Thymus (tissue), 14 donors: ENCODE results near the gene CNDP2. TPM values are rescaled to one million over a fixed set of nuclear protein-coding genes. Genes with fewer than 3 reads are reported as not detected.
A peak's percentile ranks its signal among the peaks of the same experiment; 100 is the strongest.

Experiments
- DNase-seq, 9 donors: peaks; one replicate each; pipeline ENCODE4 v3.0.0-alpha.2; 2013; ENCODE audit warnings: low spot score in 9 of 9, low read depth in 6 of 9, missing footprints in 1 of 9
- H3K27ac ChIP-seq, 2 donors: one replicate each; pipeline ENCODE4 v1.5.1; 2013; ENCODE audit warnings: control low read depth in 1 of 2, low read depth in 1 of 2, low read length in 1 of 2, mild to moderate bottlenecking in 1 of 2, moderate library complexity in 1 of 2
- H3K27me3 ChIP-seq, 2 donors: one replicate each; pipeline ENCODE4 v1.5.1; 2013; ENCODE audit warnings: low read length in 1 of 2; ENCODE audit not compliant: control insufficient read depth in 2 of 2, insufficient read depth in 1 of 2
- H3K36me3 ChIP-seq, 2 donors: one replicate each; pipeline ENCODE4 v1.5.1; 2013; ENCODE audit warnings: low read length in 1 of 2, mild to moderate bottlenecking in 1 of 2, moderate library complexity in 1 of 2; ENCODE audit not compliant: control insufficient read depth in 2 of 2, insufficient read depth in 2 of 2
- H3K4me1 ChIP-seq, 2 donors: one replicate each; pipeline ENCODE4 v1.5.1; 2013; ENCODE audit warnings: low read length in 2 of 2; ENCODE audit not compliant: control insufficient read depth in 2 of 2, insufficient read depth in 2 of 2
- H3K4me3 ChIP-seq, 2 donors: one replicate each; pipeline ENCODE4 v1.5.1; 2013; ENCODE audit warnings: low read length in 2 of 2, control low read depth in 1 of 2, mild to moderate bottlenecking in 1 of 2
- H3K9me3 ChIP-seq, 2 donors: one replicate each; pipeline ENCODE4 v1.5.1; 2013; ENCODE audit warnings: low read length in 1 of 2, mild to moderate bottlenecking in 1 of 2; ENCODE audit not compliant: control insufficient read depth in 2 of 2, insufficient read depth in 1 of 2
- WGBS: extraction: QIAGEN DNeasy Blood & Tissue Kit; methylation state at CpG from one replicate; pipeline ENCODE4 v1.1.7; 2013; 5-methylcytosine and 5-hydroxymethylcytosine counted together
- long read RNA-seq, 10 donors: transcript quantifications; one replicate each; lab custom pipeline, GENCODE V29; 2026
- polyA plus RNA-seq: library from polyadenylated mRNA; stranded (reverse); fragments of 200-250 nt; gene quantifications from one replicate; pipeline ENCODE4 v1.2.3, GENCODE V29; 2013
- total RNA-seq: library from RNA; stranded (reverse); fragments of 120-200 nt; gene quantifications from one replicate; pipeline ENCODE4 v1.2.4, GENCODE V29; 2013
- donor health status: healthy.

Gene CNDP2
- total RNA-seq (55.2 TPM), polyA plus RNA-seq (129 TPM)
- long read RNA-seq, donor 1, full-length matches to known transcripts: 1 of 1 reads
- long read RNA-seq, donor 1, partial matches to known transcripts: 0 of 1 reads
- long read RNA-seq, donor 1, other reads (novel, unspliced or antisense): 0 of 1 reads
- long read RNA-seq, donor 2, full-length matches to known transcripts: 20 of 33 reads
- long read RNA-seq, donor 2, partial matches to known transcripts: 13 of 33 reads
- long read RNA-seq, donor 2, other reads (novel, unspliced or antisense): 0 of 33 reads
- long read RNA-seq, donor 3, full-length matches to known transcripts: 9 of 18 reads
- long read RNA-seq, donor 3, partial matches to known transcripts: 9 of 18 reads
- long read RNA-seq, donor 3, other reads (novel, unspliced or antisense): 0 of 18 reads
- long read RNA-seq, donor 4, full-length matches to known transcripts: 6 of 6 reads
- long read RNA-seq, donor 4, partial matches to known transcripts: 0 of 6 reads
- long read RNA-seq, donor 4, other reads (novel, unspliced or antisense): 0 of 6 reads
- long read RNA-seq, donor 5, full-length matches to known transcripts: 16 of 26 reads
- long read RNA-seq, donor 5, partial matches to known transcripts: 10 of 26 reads
- long read RNA-seq, donor 5, other reads (novel, unspliced or antisense): 0 of 26 reads
- long read RNA-seq, donor 6, full-length matches to known transcripts: 11 of 18 reads
- long read RNA-seq, donor 6, partial matches to known transcripts: 7 of 18 reads
- long read RNA-seq, donor 6, other reads (novel, unspliced or antisense): 0 of 18 reads
- long read RNA-seq, donor 7, full-length matches to known transcripts: 11 of 11 reads
- long read RNA-seq, donor 7, partial matches to known transcripts: 0 of 11 reads
- long read RNA-seq, donor 7, other reads (novel, unspliced or antisense): 0 of 11 reads
- long read RNA-seq, donor 8, full-length matches to known transcripts: 5 of 5 reads
- long read RNA-seq, donor 8, partial matches to known transcripts: 0 of 5 reads
- long read RNA-seq, donor 8, other reads (novel, unspliced or antisense): 0 of 5 reads
- long read RNA-seq, donor 9, full-length matches to known transcripts: 4 of 4 reads
- long read RNA-seq, donor 9, partial matches to known transcripts: 0 of 4 reads
- long read RNA-seq, donor 9, other reads (novel, unspliced or antisense): 0 of 4 reads
- long read RNA-seq, donor 10, full-length matches to known transcripts: 9 of 9 reads
- long read RNA-seq, donor 10, partial matches to known transcripts: 0 of 9 reads
- long read RNA-seq, donor 10, other reads (novel, unspliced or antisense): 0 of 9 reads

DNA sequence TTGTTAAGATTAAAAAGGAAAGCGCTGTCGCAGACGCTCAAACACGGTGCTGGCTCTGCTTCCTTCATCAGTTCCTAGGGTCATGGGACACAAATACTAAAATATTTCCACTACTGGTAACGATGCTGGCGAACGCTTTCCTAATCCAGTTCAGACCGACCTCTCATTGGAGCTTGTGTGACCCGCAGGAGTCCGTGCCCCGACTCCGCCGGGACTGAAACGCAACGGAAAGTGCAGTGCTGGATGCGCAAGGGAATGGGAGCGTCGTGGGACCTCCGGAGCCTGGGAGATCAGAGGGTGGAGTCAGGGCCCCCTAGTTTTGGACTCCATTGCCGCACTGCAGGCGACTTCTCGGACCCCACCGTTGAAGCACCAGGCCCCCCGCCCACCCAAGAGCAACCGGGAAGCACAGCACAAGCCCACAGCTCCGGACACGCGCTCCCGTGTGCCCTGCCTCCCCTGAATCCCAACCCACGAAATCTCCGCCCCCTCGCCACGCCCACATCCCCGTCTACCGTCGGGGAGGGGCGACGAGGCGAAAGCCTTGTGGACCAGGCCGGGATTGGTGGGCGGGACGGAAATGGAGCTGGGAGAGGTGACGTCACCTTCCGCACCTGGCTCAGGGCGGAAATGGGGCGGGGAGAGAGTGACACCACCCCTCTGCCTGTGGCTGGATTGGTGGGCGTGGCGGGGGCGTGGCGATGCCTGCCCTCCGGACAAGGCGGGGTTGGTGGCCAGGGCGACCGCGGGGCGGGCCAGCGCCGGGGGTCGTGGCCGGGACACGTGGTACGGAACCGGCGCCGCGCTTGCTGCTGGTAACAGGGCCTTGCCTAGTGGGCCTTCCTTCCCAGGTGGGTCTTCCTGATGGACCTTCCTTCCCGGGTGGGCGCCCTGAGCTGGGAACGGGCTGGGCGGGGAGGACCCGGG, at the start of gene CNDP2:
TSS of gene CNDP2 (plus strand) at position 783 of the 927 bp plus-strand sequence. CDS start 3,611 bp downstream, outside the sequence.
- DNase-seq: peak; percentile 93 to 99 (median 98)
- H3K9me3 ChIP-seq: peaks cover 0 to 1% of the 10 kb centered on the region in 2 donors
- under 1% methylated on average over 71 of the region's 71 CpGs for WGBS
- H3K4me3 ChIP-seq: peak within 1 kb of the TSS; percentile 76 to 77
- peaks cover 19 to 27% of the 10 kb centered on the region in 2 donors for H3K4me1 ChIP-seq
- H3K27me3 ChIP-seq: peaks cover 0 to 3% of the 10 kb centered on the region in 2 donors
- H3K27ac ChIP-seq: peak within 1 kb of the TSS; percentile 73 to 89
- H3K36me3 ChIP-seq: no peaks in the 10 kb centered on the region

DNA sequence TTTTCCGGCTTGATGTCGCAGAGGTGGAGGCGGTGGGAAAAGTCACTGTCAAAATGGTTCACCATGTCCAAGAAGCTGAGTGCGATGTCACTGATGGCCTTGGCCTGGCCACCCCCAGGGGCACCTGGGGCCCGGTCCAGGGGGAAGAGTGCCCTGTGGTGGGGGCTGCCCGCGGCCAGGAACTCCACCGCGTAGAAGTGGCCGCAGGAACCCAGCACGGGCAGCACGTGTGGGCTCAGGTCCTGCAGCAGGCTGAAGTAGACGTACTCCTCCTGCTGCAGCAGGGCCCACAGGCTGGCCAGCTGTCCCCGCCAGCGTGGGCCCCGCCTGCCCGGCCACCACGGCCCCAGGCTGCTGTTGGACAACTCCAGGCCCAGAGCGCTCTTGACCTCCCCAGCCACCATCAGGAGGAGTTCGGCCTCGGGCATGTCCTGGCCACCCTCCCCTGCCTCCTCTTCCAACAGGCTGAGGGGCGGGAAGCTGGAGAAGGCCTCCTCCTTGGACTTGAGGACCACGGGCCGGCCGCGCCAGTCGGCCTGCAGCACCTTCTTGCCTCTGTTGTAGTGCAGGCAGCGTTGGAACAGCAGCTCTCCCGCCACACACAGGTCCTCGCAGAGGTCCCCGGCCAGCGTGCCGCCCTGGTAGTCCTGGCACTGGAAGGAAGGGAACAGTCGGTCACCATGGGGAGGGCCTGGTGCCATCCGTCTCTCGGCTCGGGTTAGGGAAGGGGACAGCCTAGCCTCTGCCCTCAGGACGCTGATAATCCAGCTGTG, 49.3 kb upstream of the CNDP2 start:
- DNase-seq: no peak

DNA sequence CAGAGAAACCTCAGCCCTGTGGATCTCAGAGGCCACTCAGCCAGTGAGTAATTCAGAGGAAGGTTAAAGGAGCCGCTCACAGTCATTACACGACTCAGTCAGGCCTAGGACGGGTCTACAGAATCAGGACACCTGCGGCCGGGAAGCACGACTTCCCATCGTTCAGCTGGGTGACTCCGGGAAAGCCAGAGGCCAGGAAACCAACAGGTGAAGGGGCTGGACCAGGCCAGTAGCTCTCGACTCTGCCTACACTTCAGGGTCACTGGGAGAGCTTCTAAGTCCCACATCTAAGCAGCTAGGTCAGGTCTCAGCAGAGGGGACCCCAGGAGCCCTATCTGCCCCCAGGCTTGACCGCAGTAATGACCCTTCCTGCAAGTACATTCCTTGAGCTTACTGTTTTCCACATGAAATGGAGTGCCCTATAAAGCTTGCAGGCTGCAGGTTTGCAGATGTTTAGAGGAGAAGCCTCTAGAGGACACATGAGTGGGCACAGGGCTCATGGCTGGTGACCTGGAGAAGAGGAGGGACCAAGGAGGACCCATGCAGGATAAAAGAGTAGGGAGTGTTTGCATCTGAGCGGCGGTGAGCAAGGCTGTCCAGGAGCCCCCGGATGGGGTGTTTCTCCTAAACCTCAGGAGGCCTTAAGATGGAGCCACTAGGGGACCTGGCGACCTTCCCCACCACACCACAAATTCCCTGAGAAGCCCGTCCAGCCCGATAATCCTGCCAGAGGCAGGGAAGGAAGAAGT, 48.6 kb upstream of the CNDP2 start:
- no peaks in the 10 kb centered on the region for H3K4me1 ChIP-seq
- no peak overlapping the region for H3K4me3 ChIP-seq
- no peak overlapping the region for H3K27ac ChIP-seq
- no peak for DNase-seq
- peaks cover 0 to 8% of the 10 kb centered on the region in 2 donors for H3K27me3 ChIP-seq
- 95% methylated on average over 16 of the region's 16 CpGs for WGBS
- no peaks in the 10 kb centered on the region for H3K9me3 ChIP-seq
- no peaks in the 10 kb centered on the region for H3K36me3 ChIP-seq

More for the DNA sequence above, 49.3 kb upstream of the CNDP2 start:
- Histone ChIP-seq H3K36me3 (no peaks in the 10 kb centered on the region), H3K27ac (no peak overlapping the region), H3K4me3 (no peak overlapping the region), H3K27me3 (peaks cover 0 to 8% of the 10 kb centered on the region in 2 donors), H3K4me1 (no peaks in the 10 kb centered on the region), H3K9me3 (no peaks in the 10 kb centered on the region)
- WGBS: 97% methylated on average over 38 of the region's 38 CpGs

DNA sequence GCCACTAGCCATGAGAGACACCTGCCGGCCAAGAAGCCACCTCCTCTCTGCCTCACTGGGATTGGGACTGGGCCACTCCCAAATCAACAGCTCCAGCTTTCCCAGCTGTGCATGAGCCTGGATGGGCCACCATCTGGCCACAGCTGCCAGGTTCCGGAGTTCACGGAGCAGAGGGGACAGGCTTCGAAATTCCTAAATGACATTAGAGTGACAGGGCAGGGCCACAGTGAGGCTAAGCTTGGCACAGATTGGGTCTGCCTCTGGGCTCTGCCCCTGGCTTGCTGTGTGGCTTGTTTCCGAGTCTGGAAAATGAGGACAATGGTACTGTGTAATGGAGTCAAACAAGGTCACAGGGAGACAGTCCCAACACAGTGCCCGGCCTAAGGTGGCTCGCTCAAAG, 45.5 kb upstream of the CNDP2 start:
- H3K4me1 ChIP-seq: no peaks in the 10 kb centered on the region
- H3K27ac ChIP-seq: no peak overlapping the region
- peaks cover 13 to 35% of the 10 kb centered on the region in 2 donors for H3K27me3 ChIP-seq
- no peak overlapping the region for H3K4me3 ChIP-seq
- no peak for DNase-seq
- no peaks in the 10 kb centered on the region for H3K9me3 ChIP-seq
- H3K36me3 ChIP-seq: no peaks in the 10 kb centered on the region
- WGBS: 95% methylated on average over 7 of the region's 7 CpGs

DNA sequence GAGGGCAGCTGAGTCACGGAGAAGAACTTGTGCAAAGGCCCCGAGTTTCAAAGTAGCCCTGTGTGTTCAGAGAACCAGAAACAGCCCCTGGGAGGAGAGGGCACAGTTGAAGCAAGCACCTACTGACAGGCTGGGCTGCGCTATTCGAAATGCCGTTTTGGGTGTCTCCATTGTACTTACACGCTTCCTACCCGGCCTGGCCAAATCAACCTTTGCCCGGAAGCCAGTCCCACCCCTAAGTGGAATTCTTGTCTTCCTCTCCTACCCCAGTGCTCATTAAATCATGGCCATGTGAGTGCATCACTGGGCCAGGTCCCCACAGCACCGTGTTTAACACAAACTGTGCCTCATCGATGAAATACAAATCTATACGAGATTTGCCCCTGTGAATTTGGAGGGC, 45.0 kb upstream of the CNDP2 start:
- H3K36me3 ChIP-seq: no peaks in the 10 kb centered on the region
- DNase-seq: no peak
- H3K9me3 ChIP-seq: no peaks in the 10 kb centered on the region
- peaks cover 16 to 41% of the 10 kb centered on the region in 2 donors for H3K27me3 ChIP-seq
- peaks cover 0 to 1% of the 10 kb centered on the region in 2 donors for H3K4me1 ChIP-seq
- H3K4me3 ChIP-seq: no peak overlapping the region
- no peak overlapping the region for H3K27ac ChIP-seq
- WGBS: 95% methylated on average over 11 of the region's 11 CpGs

DNA sequence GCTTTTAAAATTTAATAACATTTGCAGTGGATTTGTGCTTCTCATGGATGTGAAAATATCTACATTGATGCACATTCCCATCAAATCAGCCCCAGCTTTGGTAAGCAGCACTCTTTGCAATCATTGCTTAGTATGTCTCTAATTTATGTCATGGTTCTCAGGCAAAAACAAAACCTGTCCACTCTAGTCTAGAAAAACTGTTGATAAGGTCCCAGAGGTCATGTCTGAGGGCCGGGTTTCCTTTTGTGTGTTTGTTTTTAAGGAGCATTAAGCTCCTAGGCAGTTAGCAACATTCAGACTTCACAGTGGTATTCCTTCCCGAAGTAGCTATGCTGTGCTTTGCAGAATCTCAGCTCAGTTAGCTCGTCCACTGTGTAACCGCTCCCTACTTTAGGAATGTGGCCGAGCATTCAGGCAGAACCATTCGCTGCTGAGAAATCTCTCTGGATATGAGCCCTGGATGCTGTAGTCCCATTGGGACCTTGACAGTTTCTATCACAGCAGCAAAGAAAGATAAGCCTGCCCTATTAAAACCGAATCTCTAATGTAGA, 43.1 kb upstream of the CNDP2 start:
- Histone ChIP-seq H3K27ac (no peak overlapping the region), H3K36me3 (no peaks in the 10 kb centered on the region), H3K4me3 (no peak overlapping the region), H3K4me1 (peaks cover 0 to 6% of the 10 kb centered on the region in 2 donors), H3K27me3 (peaks cover 32 to 58% of the 10 kb centered on the region in 2 donors), H3K9me3 (no peaks in the 10 kb centered on the region)
- DNase-seq: no peak
- WGBS: 90% methylated on average over 7 of the region's 7 CpGs

DNA sequence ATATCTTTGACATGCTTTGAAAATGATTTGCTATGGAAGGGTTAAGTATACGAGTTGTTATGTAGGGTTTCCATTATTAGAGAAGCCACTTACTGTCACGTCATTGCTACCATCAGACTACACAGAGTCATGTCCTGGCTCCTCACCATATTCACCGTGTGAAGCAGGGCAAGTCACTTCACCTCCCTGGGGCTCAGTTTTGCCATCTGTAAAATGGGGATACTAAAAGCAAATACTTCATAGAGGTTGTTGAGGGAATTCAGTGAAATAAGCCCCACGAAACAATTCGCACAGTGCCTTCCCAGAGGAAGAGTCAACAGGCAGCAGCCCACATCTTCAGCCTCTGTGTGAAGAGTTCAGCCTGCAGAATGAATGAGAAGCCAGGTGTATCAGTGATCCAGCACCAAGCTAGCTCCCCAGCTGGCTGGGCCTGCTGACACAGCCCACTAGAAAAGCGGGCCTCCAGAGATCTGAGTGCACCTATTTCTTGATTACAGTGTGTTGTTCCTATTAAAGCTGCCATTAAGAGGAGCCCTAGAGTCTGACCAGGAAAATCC, 42.4 kb upstream of the CNDP2 start:
- no peak overlapping the region for H3K4me3 ChIP-seq
- DNase-seq: no peak
- no peaks in the 10 kb centered on the region for H3K9me3 ChIP-seq
- H3K4me1 ChIP-seq: peaks cover 0 to 6% of the 10 kb centered on the region in 2 donors
- H3K36me3 ChIP-seq: no peaks in the 10 kb centered on the region
- no peak overlapping the region for H3K27ac ChIP-seq
- WGBS: 96% methylated on average over 6 of the region's 6 CpGs
- peaks cover 32 to 64% of the 10 kb centered on the region in 2 donors for H3K27me3 ChIP-seq
